ENCODE measurements around the gene CALML3.

Gene CALML3

DNA sequence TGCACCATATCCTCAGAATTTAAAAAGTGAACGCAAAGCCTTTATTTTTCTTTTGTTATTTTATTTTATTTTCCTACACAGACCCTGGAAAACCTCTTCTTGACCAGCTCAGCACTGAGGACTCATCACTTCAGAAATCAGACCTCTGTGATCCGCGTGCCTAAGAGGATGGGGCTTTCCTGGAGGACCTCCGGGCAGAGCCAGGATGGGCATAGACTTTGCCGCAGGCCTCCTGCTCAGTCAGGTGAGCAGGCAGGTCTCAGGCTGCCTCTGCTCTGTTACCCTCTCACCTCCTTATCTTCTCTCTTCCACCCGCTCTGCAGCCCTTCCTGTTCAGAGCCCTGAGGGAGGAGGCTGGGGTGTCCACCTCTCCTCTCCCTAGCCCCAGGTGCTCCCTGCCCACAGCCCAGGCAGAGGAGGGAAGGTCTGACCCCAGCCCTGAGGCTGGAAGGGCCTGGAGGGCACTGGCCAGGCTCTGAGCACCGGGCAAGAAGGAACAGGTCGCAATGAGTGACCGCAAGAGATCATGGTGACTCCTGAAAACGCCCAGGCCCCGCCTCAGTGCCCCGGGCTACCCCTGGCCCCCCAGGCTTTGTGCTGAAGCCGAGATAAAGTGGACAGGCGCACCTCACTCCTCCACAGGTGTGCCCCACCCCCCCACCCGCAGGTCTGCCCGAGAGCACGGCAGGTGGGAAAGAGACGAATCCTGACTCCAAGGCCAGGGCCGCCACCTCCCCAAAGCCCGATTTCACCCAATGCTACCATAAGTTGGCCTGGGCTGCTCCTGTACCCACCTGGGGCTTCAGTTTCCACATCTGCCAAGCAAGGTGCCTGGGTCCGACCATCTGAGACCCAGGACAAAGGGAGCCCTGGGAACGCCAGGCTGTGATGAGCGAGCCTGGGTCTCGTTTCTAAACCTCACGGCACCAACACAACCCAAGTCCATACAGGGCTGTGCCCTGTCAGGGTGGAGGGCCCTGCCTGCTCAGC, 28.2 kb upstream of the CALML3 start:
- H3K27ac ChIP-seq (ENCODE audit: low read depth, low read length, poor library complexity, severe bottlenecking), result no peak overlapping the region
- H3K4me1 ChIP-seq (ENCODE audit: insufficient read depth, low read length, severe bottlenecking), result no peaks in the 10 kb centered on the region
- no peak overlapping the region for H3K9ac ChIP-seq (ENCODE audit: low read length)
- H4K20me1 ChIP-seq (ENCODE audit: insufficient read depth, low read length), result no peaks in the 10 kb centered on the region
- no peak overlapping the region for H2AFZ ChIP-seq (ENCODE audit: low read length)
- no peaks in the 10 kb centered on the region for H3K9me2 ChIP-seq (ENCODE audit: low read depth, low read length)
- H3F3A ChIP-seq (ENCODE audit: insufficient read depth, low read length), result no peaks in the 10 kb centered on the region
- TF ChIP-seq, protein P1, sequence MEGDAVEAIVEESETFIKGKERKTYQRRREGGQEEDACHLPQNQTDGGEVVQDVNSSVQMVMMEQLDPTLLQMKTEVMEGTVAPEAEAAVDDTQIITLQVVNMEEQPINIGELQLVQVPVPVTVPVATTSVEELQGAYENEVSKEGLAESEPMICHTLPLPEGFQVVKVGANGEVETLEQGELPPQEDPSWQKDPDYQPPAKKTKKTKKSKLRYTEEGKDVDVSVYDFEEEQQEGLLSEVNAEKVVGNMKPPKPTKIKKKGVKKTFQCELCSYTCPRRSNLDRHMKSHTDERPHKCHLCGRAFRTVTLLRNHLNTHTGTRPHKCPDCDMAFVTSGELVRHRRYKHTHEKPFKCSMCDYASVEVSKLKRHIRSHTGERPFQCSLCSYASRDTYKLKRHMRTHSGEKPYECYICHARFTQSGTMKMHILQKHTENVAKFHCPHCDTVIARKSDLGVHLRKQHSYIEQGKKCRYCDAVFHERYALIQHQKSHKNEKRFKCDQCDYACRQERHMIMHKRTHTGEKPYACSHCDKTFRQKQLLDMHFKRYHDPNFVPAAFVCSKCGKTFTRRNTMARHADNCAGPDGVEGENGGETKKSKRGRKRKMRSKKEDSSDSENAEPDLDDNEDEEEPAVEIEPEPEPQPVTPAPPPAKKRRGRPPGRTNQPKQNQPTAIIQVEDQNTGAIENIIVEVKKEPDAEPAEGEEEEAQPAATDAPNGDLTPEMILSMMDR (IDR thresholded peaks at IDR 0.05; ENCODE audit: low read length), result no peak
- no peak for TF ChIP-seq EZH2 (IDR thresholded peaks at IDR 0.05; ENCODE audit: borderline replicate concordance, low read length)
- no peak overlapping the region for H3K4me3 ChIP-seq (ENCODE audit: low read depth, low read length, poor library complexity, severe bottlenecking)
- no peaks in the 10 kb centered on the region for H3K9me3 ChIP-seq (ENCODE audit: low read length)
- no peak overlapping the region for H3K4me2 ChIP-seq (ENCODE audit: low read length)
- peaks cover 11% of the 10 kb centered on the region for H3K27me3 ChIP-seq (ENCODE audit: insufficient read depth, low read length)
- H3K36me3 ChIP-seq (ENCODE audit: insufficient read depth, low read length), result no peaks in the 10 kb centered on the region
- H3K79me2 ChIP-seq (ENCODE audit: insufficient read depth, low read length), result no peaks in the 10 kb centered on the region

DNA sequence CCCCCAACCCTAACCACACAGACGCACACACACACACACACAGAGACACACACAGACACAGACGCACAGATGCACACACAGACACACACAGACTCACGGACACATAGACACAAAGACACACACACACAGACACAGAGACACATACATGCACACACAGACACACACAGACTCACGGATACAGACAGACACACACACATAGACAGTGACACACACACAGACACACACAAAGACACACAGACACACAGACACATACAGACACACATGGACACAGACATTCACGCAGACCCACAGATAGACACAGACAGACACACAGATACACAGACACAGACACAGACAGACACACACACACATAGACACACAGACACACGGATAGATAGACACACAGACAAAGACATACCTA, 27.5 kb upstream of the CALML3 start:
- no peaks in the 10 kb centered on the region for H3K4me1 ChIP-seq (ENCODE audit: insufficient read depth, low read length, severe bottlenecking)
- H3K4me3 ChIP-seq (ENCODE audit: low read depth, low read length, poor library complexity, severe bottlenecking), result no peak overlapping the region
- peaks cover 9% of the 10 kb centered on the region for H3K27me3 ChIP-seq (ENCODE audit: insufficient read depth, low read length)
- no peaks in the 10 kb centered on the region for H3K79me2 ChIP-seq (ENCODE audit: insufficient read depth, low read length)
- H4K20me1 ChIP-seq (ENCODE audit: insufficient read depth, low read length), result no peaks in the 10 kb centered on the region
- H2AFZ ChIP-seq (ENCODE audit: low read length), result no peak overlapping the region
- no peaks in the 10 kb centered on the region for H3K9me2 ChIP-seq (ENCODE audit: low read depth, low read length)
- no peaks in the 10 kb centered on the region for H3K9me3 ChIP-seq (ENCODE audit: low read length)
- H3K4me2 ChIP-seq (ENCODE audit: low read length), result no peak overlapping the region
- no peaks in the 10 kb centered on the region for H3F3A ChIP-seq (ENCODE audit: insufficient read depth, low read length)
- no peak overlapping the region for H3K27ac ChIP-seq (ENCODE audit: low read depth, low read length, poor library complexity, severe bottlenecking)
- H3K9ac ChIP-seq (ENCODE audit: low read length), result no peak overlapping the region
- TF ChIP-seq, protein P1 (IDR thresholded peaks at IDR 0.05; ENCODE audit: low read length), result no peak
- TF ChIP-seq EZH2 (IDR thresholded peaks at IDR 0.05; ENCODE audit: borderline replicate concordance, low read length), result no peak
- no peaks in the 10 kb centered on the region for H3K36me3 ChIP-seq (ENCODE audit: insufficient read depth, low read length)

DNA sequence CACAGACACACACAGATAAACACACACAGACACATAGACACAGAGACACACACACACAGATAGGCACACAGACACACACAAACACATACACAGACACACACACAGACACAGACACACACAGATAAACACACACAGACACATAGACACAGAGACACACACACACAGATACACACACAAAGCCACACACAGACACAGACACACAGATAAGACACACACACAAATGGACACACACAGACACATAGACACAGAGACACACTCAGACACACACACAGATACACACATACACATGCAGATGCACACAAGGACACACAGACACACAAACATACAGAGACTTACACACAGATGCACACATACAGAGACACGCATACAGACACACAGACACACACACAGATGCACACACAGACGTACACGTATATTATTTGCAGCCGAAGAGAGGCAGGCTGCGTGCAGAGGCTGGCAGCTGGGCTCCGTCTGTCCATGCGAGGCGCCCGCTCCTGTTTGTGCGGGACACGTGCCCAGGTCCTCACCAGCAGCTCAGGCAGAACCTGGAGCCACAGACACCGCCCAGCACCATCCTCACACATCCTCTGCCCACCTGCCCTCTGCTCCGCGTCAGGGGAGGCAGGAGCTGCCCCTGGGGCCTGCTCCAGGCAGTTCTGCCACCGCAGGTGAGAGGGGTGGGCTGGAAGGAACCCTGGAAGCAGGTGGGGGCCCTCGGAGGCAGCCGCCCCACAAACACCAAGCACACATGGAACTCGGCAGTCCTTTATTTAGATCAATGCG, 26.6 kb upstream of the CALML3 start:
- no peaks in the 10 kb centered on the region for H3K9me3 ChIP-seq (ENCODE audit: low read length)
- no peaks in the 10 kb centered on the region for H3K4me1 ChIP-seq (ENCODE audit: insufficient read depth, low read length, severe bottlenecking)
- H4K20me1 ChIP-seq (ENCODE audit: insufficient read depth, low read length), result no peaks in the 10 kb centered on the region
- no peak overlapping the region for H3K4me3 ChIP-seq (ENCODE audit: low read depth, low read length, poor library complexity, severe bottlenecking)
- no peaks in the 10 kb centered on the region for H3K9me2 ChIP-seq (ENCODE audit: low read depth, low read length)
- no peaks in the 10 kb centered on the region for H3K79me2 ChIP-seq (ENCODE audit: insufficient read depth, low read length)
- H3K27ac ChIP-seq (ENCODE audit: low read depth, low read length, poor library complexity, severe bottlenecking), result no peak overlapping the region
- no peaks in the 10 kb centered on the region for H3F3A ChIP-seq (ENCODE audit: insufficient read depth, low read length)
- no peaks in the 10 kb centered on the region for H3K36me3 ChIP-seq (ENCODE audit: insufficient read depth, low read length)
- H3K27me3 ChIP-seq (ENCODE audit: insufficient read depth, low read length), result peaks cover 5% of the 10 kb centered on the region; the same call in 1 of the 2 replicates
- H2AFZ ChIP-seq (ENCODE audit: low read length), result no peak overlapping the region
- TF ChIP-seq EZH2 (IDR thresholded peaks at IDR 0.05; ENCODE audit: borderline replicate concordance, low read length), result no peak
- TF ChIP-seq, protein P1 (IDR thresholded peaks at IDR 0.05; ENCODE audit: low read length), result no peak
- H3K4me2 ChIP-seq (ENCODE audit: low read length), result no peak overlapping the region
- H3K9ac ChIP-seq (ENCODE audit: low read length), result no peak overlapping the region

Data from OCI-LY1 (cell line).